Tibial artery (tissue), 4 donors: Measurements from ENCODE around the gene IMMP2L.

Experiments
- DNase-seq, 2 donors: peaks; one replicate each; pipeline ENCODE4 v3.0.0-alpha.2; 2019
- H3K27ac ChIP-seq, 2 donors: fragments of 200-600 bp; sonication (generic) in 1 of 2; 1 replicate in 1 of 2; 2 replicates in 1 of 2; pipeline ENCODE4 v1.5.1; 2018 to 2019; ENCODE audit warnings: mild to moderate bottlenecking in 1 of 2
- H3K27me3 ChIP-seq, 2 donors: fragments of 200-600 bp; sonication (generic) in 1 of 2; one replicate each; pipeline versions ENCODE4 v1.5.1 to v1.6.0; 2016 to 2019
- H3K36me3 ChIP-seq, 3 donors: fragments of 200-600 bp; sonication (generic) in 2 of 3; one replicate each; pipeline ENCODE4 v1.5.1; 2016 to 2019; ENCODE audit warnings: mild to moderate bottlenecking in 2 of 3
- H3K4me1 ChIP-seq, 4 donors: fragments of 200-600 bp; sonication (generic) in 2 of 4; 1 replicate in 3 of 4; 2 replicates in 1 of 4; pipeline ENCODE4 v1.5.1; 2016 to 2019
- H3K4me3 ChIP-seq, 2 donors: fragments of 200-600 bp; sonication (generic) in 1 of 2; 1 replicate in 1 of 2; 2 replicates in 1 of 2; pipeline ENCODE4 v1.5.1; 2018 to 2019; ENCODE audit warnings: mild to moderate bottlenecking in 2 of 2
- H3K9me3 ChIP-seq, 3 donors: fragments of 200-600 bp; sonication (generic) in 1 of 3; one replicate each; pipeline ENCODE4 v1.5.1; 2016 to 2019
- intact Hi-C: fragments of 100-400 bp; cut with DNase I; formaldehyde crosslinking; loops from one replicate; pipeline ENCODE4 v1.15.0; 2023; ENCODE audit warnings: low total_unique reads
- TF ChIP-seq, protein P1 (sequence below), 2 experiments: fragments of 200-600 bp in 1 of 2; fragments of 450-650 bp in 1 of 2; IDR thresholded peaks; one replicate each; pipeline ENCODE4 v1.5.1; 2017 to 2019; ENCODE audit warnings: antibody characterized with exemption in 2 of 2, mild to moderate bottlenecking in 1 of 2, moderate library complexity in 1 of 2

Gene IMMP2L

DNA sequence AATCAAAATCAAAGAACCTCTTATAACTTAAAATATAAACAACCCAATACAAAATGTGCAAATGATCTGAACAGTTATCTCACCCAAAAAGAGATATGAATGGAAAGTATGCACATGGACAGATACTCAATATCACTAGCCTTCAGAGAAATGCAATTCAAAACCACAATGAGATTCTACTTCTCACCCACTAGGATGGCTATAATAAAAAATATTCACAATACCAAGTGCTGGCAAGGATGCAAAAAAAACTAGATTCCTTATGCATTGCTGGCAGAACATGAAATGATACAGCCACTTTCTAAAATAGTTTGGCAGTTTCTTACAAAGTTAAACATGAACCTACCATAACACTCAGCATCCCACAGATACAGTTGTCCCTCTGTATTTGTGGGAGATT, 601.5 kb downstream of the IMMP2L start:
- no peaks in the 10 kb centered on the region for H3K9me3 ChIP-seq
- intact Hi-C loops, result no loop called here
- TF ChIP-seq, protein P1, sequence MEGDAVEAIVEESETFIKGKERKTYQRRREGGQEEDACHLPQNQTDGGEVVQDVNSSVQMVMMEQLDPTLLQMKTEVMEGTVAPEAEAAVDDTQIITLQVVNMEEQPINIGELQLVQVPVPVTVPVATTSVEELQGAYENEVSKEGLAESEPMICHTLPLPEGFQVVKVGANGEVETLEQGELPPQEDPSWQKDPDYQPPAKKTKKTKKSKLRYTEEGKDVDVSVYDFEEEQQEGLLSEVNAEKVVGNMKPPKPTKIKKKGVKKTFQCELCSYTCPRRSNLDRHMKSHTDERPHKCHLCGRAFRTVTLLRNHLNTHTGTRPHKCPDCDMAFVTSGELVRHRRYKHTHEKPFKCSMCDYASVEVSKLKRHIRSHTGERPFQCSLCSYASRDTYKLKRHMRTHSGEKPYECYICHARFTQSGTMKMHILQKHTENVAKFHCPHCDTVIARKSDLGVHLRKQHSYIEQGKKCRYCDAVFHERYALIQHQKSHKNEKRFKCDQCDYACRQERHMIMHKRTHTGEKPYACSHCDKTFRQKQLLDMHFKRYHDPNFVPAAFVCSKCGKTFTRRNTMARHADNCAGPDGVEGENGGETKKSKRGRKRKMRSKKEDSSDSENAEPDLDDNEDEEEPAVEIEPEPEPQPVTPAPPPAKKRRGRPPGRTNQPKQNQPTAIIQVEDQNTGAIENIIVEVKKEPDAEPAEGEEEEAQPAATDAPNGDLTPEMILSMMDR (IDR thresholded peaks at IDR 0.05), result no peak
- H3K4me3 ChIP-seq, result no peak overlapping the region
- no peak overlapping the region for H3K27ac ChIP-seq
- DNase-seq, result no peak
- no peaks in the 10 kb centered on the region for H3K36me3 ChIP-seq
- no peaks in the 10 kb centered on the region for H3K27me3 ChIP-seq
- H3K4me1 ChIP-seq, result peaks cover 0 to 27% (median 0%) of the 10 kb centered on the region in 4 donors

DNA sequence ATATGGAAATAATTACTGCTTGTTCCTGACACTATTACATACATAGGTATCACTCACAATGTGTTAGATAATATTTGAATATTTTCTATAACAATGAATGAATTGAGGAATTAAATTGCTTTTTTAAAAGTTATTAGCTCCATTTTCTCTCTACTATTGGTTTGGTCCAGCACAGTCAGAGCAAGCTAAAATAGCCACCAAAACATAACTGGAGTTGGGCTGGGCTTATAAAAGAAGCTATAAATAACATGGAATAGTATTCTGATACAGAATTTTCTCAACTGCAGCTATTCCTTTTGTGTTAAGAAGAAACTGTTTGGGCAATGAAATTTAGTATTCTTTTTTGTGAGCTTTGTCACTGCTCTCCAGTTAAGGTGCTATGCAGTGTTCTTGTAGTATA, 614.0 kb downstream of the IMMP2L start:
- DNase-seq, result no peak
- Histone ChIP-seq H3K9me3 (no peaks in the 10 kb centered on the region), H3K36me3 (no peaks in the 10 kb centered on the region), H3K27me3 (no peaks in the 10 kb centered on the region), H3K27ac (no peak overlapping the region), H3K4me1 (peaks cover 0 to 27% (median 4%) of the 10 kb centered on the region in 4 donors), H3K4me3 (no peak overlapping the region)
- intact Hi-C loops, result no loop called here
- TF ChIP-seq, protein P1 (IDR thresholded peaks at IDR 0.05), result no peak

DNA sequence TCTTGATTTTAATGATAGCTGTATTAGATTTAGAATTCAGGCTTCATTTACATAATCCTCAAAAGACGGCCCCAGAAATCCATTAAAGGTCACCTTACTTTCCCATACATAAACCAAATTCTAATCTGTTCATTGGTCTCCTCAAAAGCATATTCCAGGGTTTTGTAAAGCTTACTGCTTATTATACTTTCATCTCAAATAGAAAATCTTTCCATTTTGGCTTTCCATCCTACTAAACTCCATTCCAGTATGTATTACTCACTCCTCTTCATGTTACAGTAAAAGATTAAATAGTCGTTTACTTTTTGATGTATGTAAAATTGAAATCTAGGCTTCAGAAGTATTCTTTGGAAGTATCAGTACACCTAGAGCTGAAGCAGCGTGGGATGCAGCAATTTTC, 614.9 kb downstream of the IMMP2L start:
- H3K9me3 ChIP-seq, result no peaks in the 10 kb centered on the region
- intact Hi-C loops, result no loop called here
- TF ChIP-seq, protein P1 (IDR thresholded peaks at IDR 0.05), result no peak
- H3K27me3 ChIP-seq, result no peaks in the 10 kb centered on the region
- H3K27ac ChIP-seq, result no peak overlapping the region
- H3K36me3 ChIP-seq, result no peaks in the 10 kb centered on the region
- peaks cover 0 to 29% (median 5%) of the 10 kb centered on the region in 4 donors for H3K4me1 ChIP-seq
- no peak for DNase-seq
- H3K4me3 ChIP-seq, result no peak overlapping the region

DNA sequence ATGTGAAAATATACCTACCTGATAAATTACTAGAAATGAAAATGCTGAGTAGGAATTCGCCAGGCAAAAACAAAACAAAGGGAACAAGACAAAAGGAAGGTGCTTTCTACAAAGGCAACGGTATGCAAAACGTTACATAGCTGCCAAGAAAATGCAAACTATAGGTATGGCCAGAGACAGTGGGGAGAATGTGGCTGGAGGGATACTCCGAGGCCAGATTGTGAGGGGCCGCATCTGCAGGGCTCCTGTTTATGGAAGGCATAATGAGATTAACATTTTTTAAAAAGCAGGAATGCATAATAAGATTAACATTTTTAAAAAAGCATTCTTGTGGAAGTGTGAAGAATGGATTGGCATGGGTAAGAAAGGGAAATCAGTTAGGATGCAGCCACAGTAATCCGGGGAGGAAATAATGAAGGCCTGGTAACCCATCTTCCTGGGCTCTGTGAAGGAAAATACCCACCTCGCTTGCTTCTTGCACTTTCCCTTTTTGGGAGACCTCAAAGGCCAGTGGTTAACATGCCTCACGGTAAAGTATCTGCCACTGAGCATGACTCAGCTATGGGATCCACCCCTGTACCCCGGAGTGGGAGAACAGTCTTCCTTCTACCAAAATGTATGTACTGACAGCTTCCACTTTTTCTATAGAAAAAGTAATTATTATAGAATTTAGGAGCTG, 617.2 kb downstream of the IMMP2L start:
- Histone ChIP-seq H3K4me1 (peaks cover 0 to 29% (median 5%) of the 10 kb centered on the region in 4 donors), H3K4me3 (no peak overlapping the region), H3K36me3 (no peaks in the 10 kb centered on the region), H3K27me3 (no peaks in the 10 kb centered on the region), H3K9me3 (no peaks in the 10 kb centered on the region), H3K27ac (no peak overlapping the region)
- DNase-seq, result no peak
- TF ChIP-seq, protein P1 (IDR thresholded peaks at IDR 0.05), result no peak
- intact Hi-C loops, result no loop called here

DNA sequence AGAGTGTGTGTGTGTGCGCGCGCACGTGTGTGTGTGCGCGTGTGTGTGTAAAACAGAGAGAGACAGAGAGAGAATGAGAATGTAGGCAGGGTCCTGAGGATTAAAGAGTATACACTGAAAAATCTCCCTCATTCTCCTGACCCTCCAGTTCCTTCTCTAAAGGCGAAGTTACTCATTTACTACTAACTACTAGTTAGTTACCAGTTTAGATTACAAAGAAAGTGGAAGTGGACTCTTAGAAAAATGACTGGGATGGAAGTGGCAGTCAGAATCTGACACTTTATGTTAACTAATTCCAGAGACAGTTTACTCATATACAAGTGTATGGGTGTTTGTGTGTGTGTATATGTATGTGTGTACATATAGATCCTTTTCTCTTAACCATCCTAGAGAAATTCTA, 617.8 kb downstream of the IMMP2L start:
- no peaks in the 10 kb centered on the region for H3K9me3 ChIP-seq
- DNase-seq, result no peak
- H3K4me1 ChIP-seq, result peaks cover 0 to 26% (median 5%) of the 10 kb centered on the region in 4 donors
- intact Hi-C loops, result no loop called here
- no peak overlapping the region for H3K27ac ChIP-seq
- H3K4me3 ChIP-seq, result no peak overlapping the region
- no peaks in the 10 kb centered on the region for H3K27me3 ChIP-seq
- no peaks in the 10 kb centered on the region for H3K36me3 ChIP-seq
- TF ChIP-seq, protein P1 (IDR thresholded peaks at IDR 0.05), result no peak
